Sigmoid colon (tissue), 7 donors: ENCODE measurements around the gene TBX4. TPM values are rescaled to one million over a fixed set of nuclear protein-coding genes. Genes with fewer than 3 reads are reported as not detected.
"Not testable (repeated sequence)": the region's sequence is repeated elsewhere in the genome, so short reads cannot be mapped to it uniquely, and the experiment has no call there.

Experiments used
- DNase-seq: peaks from one replicate; pipeline ENCODE4 v3.0.0-alpha.2; 2019
- H3K27ac ChIP-seq, 4 donors: fragments of 200-600 bp; sonication (generic); one replicate each; pipeline ENCODE4 v1.5.1; 2016 to 2019; ENCODE audit warnings: mild to moderate bottlenecking in 1 of 4
- H3K27me3 ChIP-seq, 3 donors: fragments of 200-600 bp; sonication (generic); one replicate each; pipeline ENCODE4 v1.5.1; 2019; ENCODE audit warnings: mild to moderate bottlenecking in 1 of 3
- H3K36me3 ChIP-seq, 4 donors: fragments of 200-600 bp; sonication (generic); one replicate each; pipeline ENCODE4 v1.5.1; 2016 to 2019
- H3K4me1 ChIP-seq, 4 donors: fragments of 200-600 bp; sonication (generic); one replicate each; pipeline ENCODE4 v1.5.1; 2017 to 2019
- H3K4me3 ChIP-seq, 4 donors: fragments of 200-600 bp; sonication (generic); one replicate each; pipeline ENCODE4 v1.5.1; 2017 to 2019; ENCODE audit warnings: mild to moderate bottlenecking in 2 of 4, moderate library complexity in 1 of 4
- H3K9me3 ChIP-seq, 4 donors: fragments of 200-600 bp in 3 of 4; sonication (generic) in 3 of 4; one replicate each; pipeline versions ENCODE4 v1.5.1 to v1.6.1; 2013 to 2019
- EP300 ChIP-seq, 4 donors: sonication (generic); formaldehyde crosslinking; IDR thresholded peaks; one replicate each; pipeline ENCODE4 v1.6.1; 2017; ENCODE audit warnings: antibody characterized with exemption in 4 of 4
- POLR2A ChIP-seq, 2 donors: fragments of 450-650 bp; IDR thresholded peaks; one replicate each; pipeline ENCODE4 v1.6.1; 2016; ENCODE audit warnings: antibody characterized with exemption in 2 of 2, mild to moderate bottlenecking in 2 of 2, moderate library complexity in 2 of 2
- POLR2AphosphoS5 ChIP-seq, 4 donors: sonication (generic); formaldehyde crosslinking; IDR thresholded peaks; one replicate each; pipeline ENCODE4 v1.6.1; 2017; ENCODE audit warnings: antibody characterized with exemption in 4 of 4
- WGBS, 2 donors: extraction: QIAGEN DNeasy Blood & Tissue Kit; methylation state at CpG; one replicate each; pipeline ENCODE4 v1.1.7; 2013; 5-methylcytosine and 5-hydroxymethylcytosine counted together
- intact Hi-C: fragments of 100-400 bp; cut with DNase I; formaldehyde crosslinking; loops from one replicate; pipeline ENCODE4 v1.15.1; 2023
- polyA plus RNA-seq, 3 donors: library from polyadenylated mRNA; stranded (reverse); fragments of 200-250 nt; gene quantifications; one replicate each; pipeline ENCODE4 v1.2.3, GENCODE V29; 2013
- total RNA-seq, 4 donors: library from RNA; depleted of rRNA; stranded (reverse); fragments of >200 nt; gene quantifications; one replicate each; pipeline ENCODE4 v1.1.0, GENCODE V29; 2016
- TF ChIP-seq, protein P1 (sequence below), 4 experiments: fragments of 450-650 bp in 3 of 4; fragments of 200-600 bp in 1 of 4; IDR thresholded peaks; one replicate each; pipeline ENCODE4 v1.5.1; 2016 to 2019; ENCODE audit warnings: antibody characterized with exemption in 4 of 4, mild to moderate bottlenecking in 3 of 4, moderate library complexity in 2 of 4
- donor health status: healthy with polysubstance abuse.
- donor health status: Bipolar disorder and iron deficiency.
- donor health status: healthy.

TBX4 gene
- total and polyA plus RNA-seq, 7 donors = not detected

GRCh38 chr17:61429274-61429673, 22.9 kb upstream of the TBX4 start:
- TF ChIP-seq EP300 (IDR thresholded peaks at IDR 0.05) (no peak), POLR2AphosphoS5 (IDR thresholded peaks at IDR 0.05) (no peak), POLR2A (IDR thresholded peaks at IDR 0.05) (no peak)
- TF ChIP-seq, protein P1, sequence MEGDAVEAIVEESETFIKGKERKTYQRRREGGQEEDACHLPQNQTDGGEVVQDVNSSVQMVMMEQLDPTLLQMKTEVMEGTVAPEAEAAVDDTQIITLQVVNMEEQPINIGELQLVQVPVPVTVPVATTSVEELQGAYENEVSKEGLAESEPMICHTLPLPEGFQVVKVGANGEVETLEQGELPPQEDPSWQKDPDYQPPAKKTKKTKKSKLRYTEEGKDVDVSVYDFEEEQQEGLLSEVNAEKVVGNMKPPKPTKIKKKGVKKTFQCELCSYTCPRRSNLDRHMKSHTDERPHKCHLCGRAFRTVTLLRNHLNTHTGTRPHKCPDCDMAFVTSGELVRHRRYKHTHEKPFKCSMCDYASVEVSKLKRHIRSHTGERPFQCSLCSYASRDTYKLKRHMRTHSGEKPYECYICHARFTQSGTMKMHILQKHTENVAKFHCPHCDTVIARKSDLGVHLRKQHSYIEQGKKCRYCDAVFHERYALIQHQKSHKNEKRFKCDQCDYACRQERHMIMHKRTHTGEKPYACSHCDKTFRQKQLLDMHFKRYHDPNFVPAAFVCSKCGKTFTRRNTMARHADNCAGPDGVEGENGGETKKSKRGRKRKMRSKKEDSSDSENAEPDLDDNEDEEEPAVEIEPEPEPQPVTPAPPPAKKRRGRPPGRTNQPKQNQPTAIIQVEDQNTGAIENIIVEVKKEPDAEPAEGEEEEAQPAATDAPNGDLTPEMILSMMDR (IDR thresholded peaks at IDR 0.05) = no peak
- Histone ChIP-seq H3K36me3 (no peaks in the 10 kb centered on the region), H3K9me3 (no peaks in the 10 kb centered on the region), H3K27ac (no peak overlapping the region), H3K4me3 (no peak overlapping the region), H3K27me3 (peaks cover 0 to 13% (median 0%) of the 10 kb centered on the region in 3 donors), H3K4me1 (no peaks in the 10 kb centered on the region)
- no peak for DNase-seq
- WGBS, 2 donors = 19 to 62% methylated on average over 1 of the region's 1 CpG
- intact Hi-C loops = no loop called here

- H3K4me1 ChIP-seq, H3K27me3 ChIP-seq, H3K27ac ChIP-seq, H3K36me3 ChIP-seq, intact Hi-C loops, H3K9me3 ChIP-seq, H3K4me3 ChIP-seq, DNase-seq: not testable (repeated sequence)
- WGBS, 2 donors = 93 to 95% methylated on average over 6 of the region's 6 CpGs
Measured at GRCh38 chr17:61429831-61430230, 22.4 kb upstream of the TBX4 start.

DNA sequence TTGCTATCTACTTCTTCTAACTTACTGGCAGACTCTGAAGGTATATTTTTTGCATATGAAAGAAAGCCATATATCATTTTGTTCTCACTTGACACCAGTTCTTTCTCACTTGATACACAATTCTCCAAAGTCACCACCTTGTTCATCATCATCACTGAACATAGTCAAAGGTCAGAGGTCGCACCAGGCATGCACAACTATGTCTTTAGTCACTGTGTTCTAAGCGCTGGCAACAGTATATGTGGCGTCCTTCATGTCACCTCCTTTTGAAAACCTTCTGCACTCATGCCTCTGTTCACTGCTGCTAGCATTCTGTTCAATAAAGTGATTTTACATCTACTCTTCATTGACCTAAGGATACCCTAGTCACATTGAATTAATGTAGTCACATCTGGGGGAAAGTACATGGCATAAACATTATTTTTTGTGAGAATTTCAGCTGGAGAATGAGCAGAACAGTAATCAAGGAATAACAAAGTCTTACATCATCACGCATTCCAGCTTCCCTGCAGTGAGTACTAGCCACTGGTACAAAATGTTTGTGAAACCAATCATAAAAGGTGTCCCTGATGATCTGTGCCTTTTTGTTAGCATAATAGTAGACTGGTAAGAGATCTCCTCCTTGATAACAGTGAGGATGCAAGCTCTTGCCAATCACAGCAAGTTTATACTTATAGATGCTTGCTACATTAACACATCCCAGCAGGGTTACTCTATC, 20.5 kb upstream of the TBX4 start:
- TF ChIP-seq, protein P1 (IDR thresholded peaks at IDR 0.05) = no peak

GRCh38 chr17:61436273-61436672, 15.9 kb upstream of the TBX4 start:
- no peak for DNase-seq
- intact Hi-C loops = no loop called here
- H3K27ac ChIP-seq = no peak overlapping the region
- no peaks in the 10 kb centered on the region for H3K36me3 ChIP-seq
- no peak overlapping the region for H3K4me3 ChIP-seq
- no peaks in the 10 kb centered on the region for H3K4me1 ChIP-seq
- TF ChIP-seq, protein P1 (IDR thresholded peaks at IDR 0.05) = no peak
- no peak for TF ChIP-seq EP300 (IDR thresholded peaks at IDR 0.05)
- no peak for TF ChIP-seq POLR2A (IDR thresholded peaks at IDR 0.05)
- no peak for TF ChIP-seq POLR2AphosphoS5 (IDR thresholded peaks at IDR 0.05)
- peaks cover 0 to 6% (median 2%) of the 10 kb centered on the region in 4 donors for H3K9me3 ChIP-seq
- H3K27me3 ChIP-seq = peaks cover 0 to 4% (median 0%) of the 10 kb centered on the region in 3 donors

More for the DNA sequence above, 20.5 kb upstream of the TBX4 start:
- DNase-seq = no peak
- Histone ChIP-seq H3K9me3 (peaks cover 0 to 4% (median 0%) of the 10 kb centered on the region in 4 donors), H3K27ac (no peak overlapping the region), H3K27me3 (no peaks in the 10 kb centered on the region), H3K36me3 (no peaks in the 10 kb centered on the region), H3K4me1 (no peaks in the 10 kb centered on the region), H3K4me3 (no peak overlapping the region)
- intact Hi-C loops = no loop called here
- 86 to 88% methylated on average over 4 of the region's 4 CpGs for WGBS, 2 donors

GRCh38 chr17:61436995-61437704, 15.1 kb upstream of the TBX4 start:
- Histone ChIP-seq H3K9me3 (peaks cover 0 to 6% (median 2%) of the 10 kb centered on the region in 4 donors), H3K4me3 (no peak overlapping the region), H3K36me3 (no peaks in the 10 kb centered on the region), H3K4me1 (no peaks in the 10 kb centered on the region), H3K27me3 (peaks cover 0 to 4% (median 0%) of the 10 kb centered on the region in 3 donors), H3K27ac (no peak overlapping the region)
- intact Hi-C loops = no loop called here
- TF ChIP-seq POLR2A (IDR thresholded peaks at IDR 0.05) = no peak
- TF ChIP-seq EP300 (IDR thresholded peaks at IDR 0.05) = no peak
- TF ChIP-seq POLR2AphosphoS5 (IDR thresholded peaks at IDR 0.05) = no peak
- TF ChIP-seq, protein P1 (IDR thresholded peaks at IDR 0.05) = no peak
- DNase-seq = no peak
